SJCRH30 (cell line): ENCODE results near the gene ACBD6. TPM values are rescaled to one million over a fixed set of nuclear protein-coding genes. Genes with fewer than 3 reads are reported as not detected.
"Not testable (repeated sequence)": the region's sequence is repeated elsewhere in the genome, so short reads cannot be mapped to it uniquely, and the experiment has no call there.

Experiments used
- DNase-seq, 2 experiments: peaks; one replicate each; pipeline ENCODE4 v3.0.0-alpha.2; 2015 to 2020
- H3K27ac ChIP-seq: fragments of 250-450 bp; sonication (Bioruptor Pico); 2 replicates; pipeline ENCODE4 v1.5.1; 2020; ENCODE audit warnings: mild to moderate bottlenecking, moderate library complexity
- H3K27me3 ChIP-seq: fragments of 250-450 bp; sonication (Bioruptor Pico); 2 replicates; pipeline ENCODE4 v1.5.1; 2020; ENCODE audit warnings: mild to moderate bottlenecking, moderate library complexity
- H3K36me3 ChIP-seq: fragments of 250-450 bp; sonication (Bioruptor Pico); 2 replicates; pipeline ENCODE4 v1.5.1; 2020; ENCODE audit warnings: mild to moderate bottlenecking, moderate library complexity
- H3K4me1 ChIP-seq: fragments of 250-450 bp; sonication (Bioruptor Pico); 2 replicates; pipeline ENCODE4 v1.5.1; 2020; ENCODE audit warnings: mild to moderate bottlenecking, moderate library complexity
- H3K4me3 ChIP-seq: fragments of 250-450 bp; sonication (Bioruptor Pico); 2 replicates; pipeline ENCODE4 v1.5.1; 2020; ENCODE audit warnings: mild to moderate bottlenecking, moderate library complexity
- H3K9me3 ChIP-seq: fragments of 250-450 bp; sonication (Bioruptor Pico); replicated peaks from 2 replicates; pipeline ENCODE4 v1.5.1; 2020; ENCODE audit warnings: mild to moderate bottlenecking, moderate library complexity
- total RNA-seq: library from RNA; depleted of rRNA; stranded (reverse); fragments of >200 nt; shearing (Covaris generic); gene quantifications from 2 replicates; pipeline ENCODE4 v1.2.3, GENCODE V29; 2014

The ACBD6 gene
- total RNA-seq, 1 experiment from 2014 or later, result 44.6 TPM

- DNase-seq, result no peak
- Histone ChIP-seq H3K9me3 (no peaks in the 10 kb centered on the region), H3K27ac (no peak overlapping the region), H3K36me3 (no peaks in the 10 kb centered on the region), H3K4me3 (no peak overlapping the region), H3K27me3 (no peaks in the 10 kb centered on the region), H3K4me1 (no peaks in the 10 kb centered on the region)
Measured at GRCh38 chr1:180428782-180429695, 73.3 kb downstream of the ACBD6 start.

GRCh38 chr1:180425952-180426351 lies 76.4 kb downstream of the ACBD6 start:
- Histone ChIP-seq H3K36me3 (peaks cover 5% of the 10 kb centered on the region), H3K4me1 (no peaks in the 10 kb centered on the region), H3K4me3 (no peak overlapping the region), H3K27ac (no peak overlapping the region), H3K9me3 (no peaks in the 10 kb centered on the region), H3K27me3 (no peaks in the 10 kb centered on the region)
- no peak for DNase-seq

- no peaks in the 10 kb centered on the region for H3K4me1 ChIP-seq
- DNase-seq, result peak in 1 of 2 experiments; percentile 18
- H3K4me3 ChIP-seq, result no peak overlapping the region
- H3K9me3 ChIP-seq, result no peaks in the 10 kb centered on the region
- H3K27me3 ChIP-seq, result no peaks in the 10 kb centered on the region
- H3K27ac ChIP-seq, result no peak overlapping the region
- H3K36me3 ChIP-seq, result peaks cover 5% of the 10 kb centered on the region
Measured at GRCh38 chr1:180424848-180425457, 77.4 kb downstream of the ACBD6 start.

- H3K9me3 ChIP-seq, result no peaks in the 10 kb centered on the region
- no peaks in the 10 kb centered on the region for H3K27me3 ChIP-seq
- no peak overlapping the region for H3K27ac ChIP-seq
Measured at GRCh38 chr1:180421614-180422013, 80.8 kb downstream of the ACBD6 start.

GRCh38 chr1:180421145-180421544 lies 81.2 kb downstream of the ACBD6 start:
- not testable (repeated sequence) for H3K4me3 ChIP-seq, H3K9me3 ChIP-seq, H3K4me1 ChIP-seq, H3K36me3 ChIP-seq, H3K27ac ChIP-seq, H3K27me3 ChIP-seq, DNase-seq

More at GRCh38 chr1:180421614-180422013, 80.8 kb downstream of the ACBD6 start:
- H3K4me1 ChIP-seq, result no peaks in the 10 kb centered on the region
- no peak for DNase-seq
- no peak overlapping the region for H3K4me3 ChIP-seq
- peaks cover 8% of the 10 kb centered on the region for H3K36me3 ChIP-seq

- Histone ChIP-seq H3K4me3 (no peak overlapping the region), H3K36me3 (peaks cover 10% of the 10 kb centered on the region), H3K27ac (no peak overlapping the region), H3K27me3 (no peaks in the 10 kb centered on the region), H3K9me3 (no peaks in the 10 kb centered on the region), H3K4me1 (no peaks in the 10 kb centered on the region)
- DNase-seq, result peak in 1 of 2 experiments; percentile 67
Measured at GRCh38 chr1:180415985-180416633, 86.3 kb downstream of the ACBD6 start.

GRCh38 chr1:180415236-180415848 lies 87.0 kb downstream of the ACBD6 start:
- H3K27ac ChIP-seq, result no peak overlapping the region
- no peaks in the 10 kb centered on the region for H3K9me3 ChIP-seq
- H3K4me1 ChIP-seq, result no peaks in the 10 kb centered on the region
- H3K36me3 ChIP-seq, result peaks cover 13% of the 10 kb centered on the region
- no peaks in the 10 kb centered on the region for H3K27me3 ChIP-seq
- no peak for DNase-seq
- H3K4me3 ChIP-seq, result no peak overlapping the region

GRCh38 chr1:180412583-180412982 lies 89.8 kb downstream of the ACBD6 start:
- Histone ChIP-seq H3K27me3 (no peaks in the 10 kb centered on the region), H3K4me1 (no peaks in the 10 kb centered on the region), H3K36me3 (peaks cover 13% of the 10 kb centered on the region)

GRCh38 chr1:180408128-180408527 lies 94.2 kb downstream of the ACBD6 start:
- H3K4me3 ChIP-seq, H3K27me3 ChIP-seq, H3K27ac ChIP-seq, H3K9me3 ChIP-seq, DNase-seq, H3K4me1 ChIP-seq: not testable (repeated sequence)
- H3K36me3 ChIP-seq, result peaks cover 10% of the 10 kb centered on the region

More at GRCh38 chr1:180412583-180412982, 89.8 kb downstream of the ACBD6 start:
- no peak for DNase-seq
- Histone ChIP-seq H3K9me3 (no peaks in the 10 kb centered on the region), H3K27ac (no peak overlapping the region), H3K4me3 (no peak overlapping the region)

- Histone ChIP-seq H3K4me1 (peaks cover 7% of the 10 kb centered on the region; the same call in 1 of the 2 replicates), H3K36me3 (peaks cover 5% of the 10 kb centered on the region; the same call in 1 of the 2 replicates), H3K27me3 (no peaks in the 10 kb centered on the region), H3K4me3 (no peak overlapping the region), H3K27ac (no peak overlapping the region), H3K9me3 (no peaks in the 10 kb centered on the region)
- no peak for DNase-seq
Measured at GRCh38 chr1:180407051-180407450, 95.3 kb downstream of the ACBD6 start.

- H3K36me3 ChIP-seq, result peaks cover under 1% of the 10 kb centered on the region; the same call in 1 of the 2 replicates
- H3K4me1 ChIP-seq, result peaks cover 7% of the 10 kb centered on the region; the same call in 1 of the 2 replicates
- H3K27me3 ChIP-seq, result no peaks in the 10 kb centered on the region
- H3K9me3 ChIP-seq, result no peaks in the 10 kb centered on the region
- H3K4me3 ChIP-seq, result no peak overlapping the region
- no peak for DNase-seq
- H3K27ac ChIP-seq, result no peak overlapping the region
Measured at GRCh38 chr1:180402551-180402950, 99.8 kb downstream of the ACBD6 start.

- peaks cover 7% of the 10 kb centered on the region; the same call in 1 of the 2 replicates for H3K4me1 ChIP-seq
- H3K4me3 ChIP-seq, result no peak overlapping the region
- no peaks in the 10 kb centered on the region for H3K27me3 ChIP-seq
- no peaks in the 10 kb centered on the region for H3K9me3 ChIP-seq
- no peak overlapping the region for H3K27ac ChIP-seq
- peaks cover 2% of the 10 kb centered on the region; the same call in 1 of the 2 replicates for H3K36me3 ChIP-seq
- no peak for DNase-seq
Measured at GRCh38 chr1:180402001-180402400, 100.4 kb downstream of the ACBD6 start.

GRCh38 chr1:180397175-180397574 lies 105.2 kb downstream of the ACBD6 start:
- Histone ChIP-seq H3K27ac (no peak overlapping the region), H3K36me3 (peaks cover 2% of the 10 kb centered on the region; the same call in 1 of the 2 replicates), H3K27me3 (no peaks in the 10 kb centered on the region), H3K4me3 (no peak overlapping the region), H3K4me1 (no peaks in the 10 kb centered on the region), H3K9me3 (no peaks in the 10 kb centered on the region)
- DNase-seq, result no peak

- no peak for DNase-seq
- Histone ChIP-seq H3K4me3 (no peak overlapping the region), H3K9me3 (no peaks in the 10 kb centered on the region; the same call in 1 of the 2 replicates), H3K36me3 (peaks cover 4% of the 10 kb centered on the region), H3K27ac (no peak overlapping the region), H3K27me3 (no peaks in the 10 kb centered on the region), H3K4me1 (no peaks in the 10 kb centered on the region)
Measured at GRCh38 chr1:180392427-180393145, 109.8 kb downstream of the ACBD6 start.
